Naive thymus-derived CD4-positive, alpha-beta T cell (primary cell): ENCODE data around the gene EFCAB12. TPM values are rescaled to one million over a fixed set of nuclear protein-coding genes. Genes with fewer than 3 reads are reported as not detected.

Source experiments
- ATAC-seq: fragments of 150-1000 bp; cut with Tn5 transposase; 2 replicates; pipeline ENCODE4 v1.10.0; 2021; ENCODE audit warnings: mild to moderate bottlenecking, moderate library complexity
- CTCF ChIA-PET: fragments of 350-600 bp; sonication (Branson Sonifier 250); formaldehyde crosslinking; loops from one replicate; lab custom pipeline; 2021; ENCODE audit warnings: antibody characterized with exemption; lab: Charles Lee
- POLR2A ChIA-PET: fragments of 350-600 bp; sonication (Branson Sonifier 250); formaldehyde crosslinking; loops from one replicate; lab custom pipeline; 2021; ENCODE audit warnings: antibody characterized with exemption, inconsistent platforms; lab: Charles Lee
- DNase-seq, 9 donors: peaks; one replicate each; pipeline versions ENCODE4 v3.0.0 to v3.0.0-alpha.2; 2020 to 2022; ENCODE audit warnings: mixed read lengths in 1 of 9
- H3K27ac ChIP-seq: one replicate; pipeline ENCODE4 v1.7.0; 2013; ENCODE audit warnings: mild to moderate bottlenecking, low read depth, low read length, moderate library complexity
- H3K27me3 ChIP-seq, 2 donors: one replicate each; pipeline ENCODE4 v1.7.0; 2013; ENCODE audit warnings: low read length in 2 of 2, mild to moderate bottlenecking in 2 of 2, moderate library complexity in 2 of 2; ENCODE audit not compliant: control insufficient read depth in 2 of 2, insufficient read depth in 2 of 2
- H3K36me3 ChIP-seq, 3 experiments: 1 replicate in 2 of 3; 2 replicates in 1 of 3; pipeline ENCODE4 v1.7.0; 2013; ENCODE audit warnings: low read length in 3 of 3, mild to moderate bottlenecking in 3 of 3, moderate library complexity in 1 of 3; ENCODE audit not compliant: insufficient read depth in 3 of 3, control insufficient read depth in 2 of 3
- H3K4me1 ChIP-seq, 2 donors: one replicate each; pipeline ENCODE4 v1.7.0; 2013; ENCODE audit warnings: low read length in 2 of 2, mild to moderate bottlenecking in 2 of 2, moderate library complexity in 1 of 2; ENCODE audit not compliant: control insufficient read depth in 2 of 2, insufficient read depth in 2 of 2
- H3K4me3 ChIP-seq: 2 replicates; pipeline ENCODE4 v1.7.0; 2013; ENCODE audit warnings: mild to moderate bottlenecking, low read length
- H3K9me3 ChIP-seq, 3 experiments: 1 replicate in 2 of 3; 2 replicates in 1 of 3; pipeline ENCODE4 v1.7.0; 2013; ENCODE audit warnings: low read length in 3 of 3; ENCODE audit not compliant: control insufficient read depth in 2 of 3
- H3K27ac Mint-ChIP-seq, 9 donors: one replicate each; pipeline ENCODE4 v1.8.0; 2020 to 2022; ENCODE audit warnings: mixed read lengths in 9 of 9, mild to moderate bottlenecking in 8 of 9, moderate library complexity in 5 of 9, inconsistent platforms in 2 of 9
- H3K27me3 Mint-ChIP-seq, 5 donors: one replicate each; pipeline ENCODE4 v1.8.0; 2021 to 2022; ENCODE audit warnings: mixed read lengths in 5 of 5, mild to moderate bottlenecking in 1 of 5
- H3K36me3 Mint-ChIP-seq, 5 donors: one replicate each; pipeline ENCODE4 v1.8.0; 2020 to 2022; ENCODE audit warnings: mixed read lengths in 5 of 5, mild to moderate bottlenecking in 3 of 5, inconsistent platforms in 1 of 5
- H3K4me1 Mint-ChIP-seq, 7 donors: one replicate each; pipeline ENCODE4 v1.8.0; 2020 to 2022; ENCODE audit warnings: mixed read lengths in 7 of 7, mild to moderate bottlenecking in 3 of 7, inconsistent platforms in 1 of 7
- H3K4me3 Mint-ChIP-seq, 10 donors: one replicate each; pipeline ENCODE4 v1.8.0; 2020 to 2022; ENCODE audit warnings: mild to moderate bottlenecking in 10 of 10, mixed read lengths in 10 of 10, moderate library complexity in 6 of 10, inconsistent platforms in 2 of 10
- H3K9me3 Mint-ChIP-seq, 11 donors: one replicate each; pipeline ENCODE4 v1.8.0; 2020 to 2022; ENCODE audit warnings: mixed read lengths in 11 of 11, mild to moderate bottlenecking in 4 of 11, inconsistent platforms in 1 of 11, moderate library complexity in 1 of 11
- intact Hi-C, 2 donors: fragments of 100-400 bp; cut with micrococcal nuclease; formaldehyde crosslinking; loops; one replicate each; pipeline ENCODE4 v1.15.1; 2023
- polyA plus RNA-seq, 2 donors: library from polyadenylated mRNA; unstranded; fragments of 300-500 nt; fragmentation: Illumina TruSeq; gene quantifications; one replicate each; pipeline ENCODE4 v1.2.3, GENCODE V29; 2021
- total RNA-seq, 6 experiments: library from RNA in 5 of 6; stranded (reverse) in 5 of 6; gene quantifications; 1 replicate in 5 of 6; 2 replicates in 1 of 6; pipeline ENCODE4 v1.2.3 and lab custom pipeline; 2021 to 2026

The EFCAB12 gene
- total and polyA plus RNA-seq, 7 experiments from 2014 or later, result 0.31 to 2.7 (median 2.1) TPM; not detected in 1

DNA sequence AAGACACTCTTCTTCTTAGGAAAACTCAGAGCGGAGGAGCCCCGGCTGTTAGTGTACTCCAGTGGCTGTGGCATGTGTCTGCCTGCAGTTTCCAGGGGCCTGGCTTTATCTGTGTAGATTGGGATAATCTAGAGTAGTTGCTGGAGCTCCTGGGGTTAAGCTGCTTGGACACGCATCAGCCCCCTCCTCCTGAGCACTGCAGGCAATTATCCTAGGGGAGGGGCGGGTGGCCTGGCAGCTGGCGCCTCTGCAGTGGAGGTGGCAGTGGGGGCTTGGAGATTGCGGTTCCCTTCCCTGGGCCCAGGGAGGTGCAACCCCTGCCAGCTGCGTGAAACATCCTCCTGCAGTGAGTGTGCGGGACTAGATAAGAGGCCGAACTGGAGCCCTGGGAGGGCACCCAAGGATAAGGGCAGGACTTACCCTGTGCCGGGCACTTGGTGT, 68.2 kb downstream of the EFCAB12 start:
- Mint-ChIP-seq H3K4me1 (peaks cover 0 to 1% (median 0%) of the 10 kb centered on the region in 7 donors), H3K9me3 (no peaks in the 10 kb centered on the region), H3K27me3 (no peaks in the 10 kb centered on the region), H3K36me3 (peaks cover 0 to 3% (median 0%) of the 10 kb centered on the region in 5 donors), H3K4me3 (no peak overlapping the region), H3K27ac (no peak overlapping the region)
- POLR2A ChIA-PET, result no interaction called here
- Histone ChIP-seq H3K9me3 (no peaks in the 10 kb centered on the region), H3K27ac (no peak overlapping the region), H3K4me1 (no peaks in the 10 kb centered on the region), H3K36me3 (no peaks in the 10 kb centered on the region), H3K27me3 (no peaks in the 10 kb centered on the region), H3K4me3 (no peak overlapping the region)
- intact Hi-C loops, result no loop called here
- ATAC-seq (no peak), DNase-seq (no peak)
- CTCF ChIA-PET, result no interaction called here

DNA sequence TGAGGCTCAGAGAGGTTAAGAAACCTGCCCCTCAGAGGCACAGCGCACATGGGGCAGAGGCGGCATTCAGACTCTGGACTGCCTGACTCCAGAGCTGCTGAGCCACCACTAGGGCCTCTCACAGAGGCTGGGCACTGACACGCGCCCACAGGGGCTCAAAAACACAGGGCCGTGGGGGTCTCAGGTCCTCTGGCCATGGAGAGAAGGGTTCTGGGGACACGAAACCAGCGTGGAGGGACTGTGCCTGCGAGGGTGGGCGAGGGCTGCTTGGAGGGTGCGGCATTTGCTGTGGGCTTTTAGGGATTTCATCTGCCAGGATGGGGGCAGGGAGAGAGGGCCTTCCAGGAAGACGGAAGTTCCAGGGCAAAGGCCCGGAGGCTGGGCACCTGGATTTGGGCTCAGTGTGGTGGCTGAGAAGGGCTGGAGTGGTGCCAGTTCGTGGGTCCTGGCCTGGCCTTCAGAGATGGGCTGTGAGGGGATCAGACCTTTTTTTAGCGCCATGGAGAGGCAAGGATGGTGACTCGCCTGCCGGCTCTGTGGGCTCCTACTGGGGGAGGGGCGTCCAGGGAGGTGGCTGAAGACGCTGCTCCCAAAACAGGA, 69.6 kb downstream of the EFCAB12 start:
- no peaks in the 10 kb centered on the region for H3K4me1 Mint-ChIP-seq
- no peaks in the 10 kb centered on the region for H3K9me3 Mint-ChIP-seq
- H3K27ac Mint-ChIP-seq, result no peak overlapping the region
- Histone ChIP-seq H3K36me3 (no peaks in the 10 kb centered on the region), H3K27me3 (no peaks in the 10 kb centered on the region), H3K27ac (no peak overlapping the region), H3K4me3 (no peak overlapping the region), H3K9me3 (no peaks in the 10 kb centered on the region), H3K4me1 (no peaks in the 10 kb centered on the region)
- CTCF ChIA-PET, result no interaction called here
- ATAC-seq, result no peak
- H3K36me3 Mint-ChIP-seq, result peaks cover 0 to 4% (median 0%) of the 10 kb centered on the region in 5 donors
- POLR2A ChIA-PET, result no interaction called here
- no peaks in the 10 kb centered on the region for H3K27me3 Mint-ChIP-seq
- intact Hi-C loops, result no loop called here
- DNase-seq, result no peak
- no peak overlapping the region for H3K4me3 Mint-ChIP-seq

DNA sequence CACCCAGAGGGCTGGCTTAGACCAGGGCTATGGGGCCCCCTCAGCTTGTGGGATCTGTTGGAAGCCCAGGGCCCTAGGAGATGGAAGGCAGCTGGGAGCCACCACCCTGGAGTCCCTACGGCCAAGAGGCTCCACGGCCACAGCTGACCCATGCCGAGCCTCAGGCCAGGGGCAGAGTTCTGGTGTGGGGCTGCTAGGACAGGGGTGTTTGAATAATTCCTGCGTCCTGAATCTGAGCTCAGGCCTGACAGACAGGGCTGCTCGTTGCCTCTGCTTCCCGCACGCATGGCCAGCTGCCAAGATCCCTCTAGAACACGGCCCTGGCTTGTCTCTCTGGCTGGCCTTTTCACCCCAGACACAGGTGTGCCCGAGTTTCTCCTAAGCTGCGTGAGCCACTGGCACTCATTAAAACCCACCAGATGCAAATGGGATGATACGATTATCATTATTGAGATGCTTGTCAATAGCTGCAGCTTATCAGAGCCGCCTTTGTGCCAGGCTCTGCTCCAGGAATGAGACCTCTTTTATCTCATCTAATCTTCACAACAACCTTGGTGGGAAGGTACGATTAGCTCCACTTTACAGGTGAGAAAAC, 70.2 kb downstream of the EFCAB12 start:
- CTCF ChIA-PET, result no interaction called here
- Histone ChIP-seq H3K27me3 (no peaks in the 10 kb centered on the region), H3K4me3 (no peak overlapping the region), H3K9me3 (no peaks in the 10 kb centered on the region), H3K36me3 (no peaks in the 10 kb centered on the region), H3K27ac (no peak overlapping the region), H3K4me1 (no peaks in the 10 kb centered on the region)
- no peak overlapping the region for H3K4me3 Mint-ChIP-seq
- POLR2A ChIA-PET, result interaction anchor here (0.9 kb wide), 1 partner anchor 20 kb away, joined by 3 read pairs; no protein-coding TSS in a partner anchor
- no peak overlapping the region for H3K27ac Mint-ChIP-seq
- H3K36me3 Mint-ChIP-seq, result peaks cover 0 to 4% (median 0%) of the 10 kb centered on the region in 5 donors
- DNase-seq (no peak), ATAC-seq (no peak)
- no peaks in the 10 kb centered on the region for H3K27me3 Mint-ChIP-seq
- H3K4me1 Mint-ChIP-seq, result peaks cover 0 to under 1% (median 0%) of the 10 kb centered on the region in 7 donors
- no peaks in the 10 kb centered on the region for H3K9me3 Mint-ChIP-seq
- intact Hi-C loops, result no loop called here

DNA sequence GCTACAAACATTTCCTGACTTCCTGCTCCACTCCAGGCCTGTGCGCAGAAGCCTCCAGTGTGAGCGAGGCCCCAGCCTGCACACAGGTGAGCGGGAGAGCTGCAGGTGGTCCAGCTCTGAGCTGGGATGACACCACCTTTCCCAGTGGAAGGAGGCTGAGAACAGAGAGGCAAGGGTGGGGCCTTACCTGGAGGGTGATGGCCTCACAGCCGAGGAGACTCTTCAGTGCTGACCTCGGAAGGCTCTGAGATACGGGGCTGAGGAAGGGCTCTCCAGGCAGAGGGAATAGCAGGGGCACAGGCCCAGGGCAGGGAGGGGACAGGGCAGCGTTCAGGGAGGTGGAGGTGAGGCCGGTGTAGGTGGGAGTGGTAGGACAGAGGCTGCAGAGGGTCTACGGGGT, 70.8 kb downstream of the EFCAB12 start:
- ChIA-PET CTCF (no interaction called here), POLR2A (interaction anchor here (0.9 kb wide), 1 partner anchor 20 kb away, joined by 3 read pairs; no protein-coding TSS in a partner anchor)
- no peak overlapping the region for H3K27ac Mint-ChIP-seq
- Histone ChIP-seq H3K27me3 (no peaks in the 10 kb centered on the region), H3K4me1 (no peaks in the 10 kb centered on the region), H3K4me3 (no peak overlapping the region), H3K27ac (no peak overlapping the region), H3K9me3 (no peaks in the 10 kb centered on the region), H3K36me3 (no peaks in the 10 kb centered on the region)
- no peaks in the 10 kb centered on the region for H3K27me3 Mint-ChIP-seq
- no peaks in the 10 kb centered on the region for H3K9me3 Mint-ChIP-seq
- H3K4me3 Mint-ChIP-seq, result no peak overlapping the region
- DNase-seq, result no peak
- intact Hi-C loops, result no loop called here
- H3K4me1 Mint-ChIP-seq, result peaks cover 0 to 2% (median 0%) of the 10 kb centered on the region in 7 donors
- H3K36me3 Mint-ChIP-seq, result peaks cover 0 to 4% (median 0%) of the 10 kb centered on the region in 5 donors
- no peak for ATAC-seq

DNA sequence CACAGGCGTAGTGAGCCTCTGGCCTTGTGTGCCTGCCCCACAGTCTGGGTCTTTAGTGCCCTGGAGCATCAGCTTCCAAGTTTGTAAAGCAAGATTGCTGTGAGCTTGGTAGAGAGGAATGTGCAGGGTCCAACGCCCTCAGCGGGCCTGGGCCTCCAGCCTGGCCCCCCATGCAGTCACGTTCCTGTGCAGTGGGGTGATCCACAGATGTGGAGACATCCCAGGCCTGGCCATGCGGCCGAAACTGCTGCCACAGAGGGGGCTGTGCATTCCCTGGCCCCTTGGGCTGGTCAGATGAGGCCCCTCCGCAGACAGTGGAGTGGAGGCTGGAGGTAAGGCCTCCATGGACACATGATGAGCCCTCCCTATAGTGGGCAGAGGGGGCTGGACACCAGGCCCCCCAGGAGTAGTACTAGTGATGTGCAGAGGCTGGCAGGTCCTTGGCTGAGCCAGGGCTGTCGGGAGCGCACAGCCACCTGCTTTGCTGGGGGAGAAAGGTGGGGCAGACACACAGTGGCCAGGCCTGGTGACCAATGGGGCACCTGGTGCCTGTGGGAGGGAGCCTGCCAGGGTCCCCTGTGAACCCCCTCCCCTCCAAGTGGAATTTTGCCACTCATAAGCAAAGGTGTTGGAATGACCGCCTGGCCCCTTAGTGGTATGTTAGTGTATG, 71.5 kb downstream of the EFCAB12 start:
- H3K4me1 ChIP-seq, result no peaks in the 10 kb centered on the region
- POLR2A ChIA-PET, result no interaction called here
- intact Hi-C loops, result no loop called here
- peaks cover 0 to 2% (median 0%) of the 10 kb centered on the region in 7 donors for H3K4me1 Mint-ChIP-seq
- no peak for ATAC-seq
- no peak overlapping the region for H3K4me3 Mint-ChIP-seq
- no peaks in the 10 kb centered on the region for H3K9me3 ChIP-seq
- no peaks in the 10 kb centered on the region for H3K27me3 Mint-ChIP-seq
- no peak overlapping the region for H3K27ac ChIP-seq
- DNase-seq, result no peak
- no peak overlapping the region for H3K27ac Mint-ChIP-seq
- peaks cover 0 to 4% (median 0%) of the 10 kb centered on the region in 5 donors for H3K36me3 Mint-ChIP-seq
- no peak overlapping the region for H3K4me3 ChIP-seq
- CTCF ChIA-PET, result no interaction called here
- no peaks in the 10 kb centered on the region for H3K9me3 Mint-ChIP-seq
- H3K27me3 ChIP-seq, result no peaks in the 10 kb centered on the region
- H3K36me3 ChIP-seq, result no peaks in the 10 kb centered on the region

DNA sequence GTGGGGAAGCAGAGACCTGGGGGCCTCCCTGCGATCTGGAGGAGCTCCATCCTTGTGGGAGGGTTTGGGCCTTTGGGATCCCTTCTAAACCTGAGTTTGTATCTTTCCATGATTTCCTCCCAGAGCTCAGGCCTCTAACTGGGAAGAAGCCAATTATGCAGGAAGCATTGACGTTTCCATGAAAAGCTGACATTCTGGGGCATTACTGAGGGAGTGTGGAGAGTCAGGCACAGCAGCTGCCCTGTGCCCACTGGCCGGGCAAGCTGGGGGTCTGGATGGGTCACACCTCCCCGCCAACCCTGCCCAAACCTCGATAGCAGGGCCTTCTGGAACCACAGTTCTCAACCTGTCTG, 74.9 kb downstream of the EFCAB12 start:
- no peaks in the 10 kb centered on the region for H3K36me3 ChIP-seq
- Mint-ChIP-seq H3K27me3 (peaks cover 0 to 3% (median 0%) of the 10 kb centered on the region in 5 donors), H3K27ac (no peak overlapping the region), H3K4me3 (no peak overlapping the region), H3K4me1 (peaks cover 0 to 2% (median 0%) of the 10 kb centered on the region in 7 donors), H3K9me3 (peaks cover 0 to under 1% (median 0%) of the 10 kb centered on the region in 11 donors), H3K36me3 (peaks cover 0 to 4% (median 0%) of the 10 kb centered on the region in 5 donors)
- DNase-seq (no peak), ATAC-seq (no peak)
- H3K9me3 ChIP-seq, result no peaks in the 10 kb centered on the region
- H3K4me1 ChIP-seq, result no peaks in the 10 kb centered on the region
- H3K4me3 ChIP-seq, result no peak overlapping the region
- intact Hi-C loops, result no loop called here
- ChIA-PET CTCF (no interaction called here), POLR2A (no interaction called here)
- H3K27ac ChIP-seq, result no peak overlapping the region
- H3K27me3 ChIP-seq, result no peaks in the 10 kb centered on the region
